ENCODE measurements around the gene ACTG1. TPM values are rescaled to one million over a fixed set of nuclear protein-coding genes. Genes with fewer than 3 reads are reported as not detected.

The ACTG1 gene
- total and polyA plus RNA-seq, 2 of the 4 experiments (the other 2 are of a cell fraction), result 10,907 to 15,732 TPM

GRCh38 chr17:81468770-81469121 is 43.9 kb downstream of the ACTG1 start:
- POLR2A ChIA-PET (ENCODE audit: unreplicated experiment), result no interaction called here
- H4K5ac ChIP-seq (ENCODE audit: low read depth, low read length), result no peak overlapping the region
- H3K4ac ChIP-seq (ENCODE audit: low read depth, low read length), result no peak overlapping the region
- no peak overlapping the region for H2BK5ac ChIP-seq (ENCODE audit: low read depth, low read length, poor library complexity, severe bottlenecking)
- no peak overlapping the region for H4K91ac ChIP-seq (ENCODE audit: insufficient read depth, low read depth, low read length)
- no peak overlapping the region for H2AK5ac ChIP-seq (ENCODE audit: low read depth, low read length)
- no peak overlapping the region for H2BK20ac ChIP-seq (ENCODE audit: low read depth, low read length)
- H3K36me3 ChIP-seq (ENCODE audit: control insufficient read depth, insufficient read depth, low read length), result peaks cover 2% of the 10 kb centered on the region; the same call in 1 of the 2 replicates
- no peak overlapping the region for H3K56ac ChIP-seq (ENCODE audit: extremely low read depth, insufficient read depth, low read length)
- ATAC-seq (ENCODE audit: low read depth) (no peak), DNase-seq (no peak)
- H3K4me1 ChIP-seq (ENCODE audit: control insufficient read depth, insufficient read depth, low read length), result no peaks in the 10 kb centered on the region
- no peak overlapping the region for H3K9ac ChIP-seq (ENCODE audit: low read depth, low read length)
- no peak overlapping the region for H3K27ac ChIP-seq (ENCODE audit: insufficient read depth, low read length)
- no peaks in the 10 kb centered on the region for H3K9me3 ChIP-seq (ENCODE audit: control insufficient read depth, insufficient read depth, low read length)
- CTCF ChIA-PET, result no interaction called here
- H4K20me1 ChIP-seq (ENCODE audit: insufficient read depth, low read length), result no peaks in the 10 kb centered on the region; the same call in 1 of the 2 replicates
- no peak overlapping the region for H4K8ac ChIP-seq (ENCODE audit: low read depth in 2 of 2, low read length in 2 of 2)
- H3K4me2 ChIP-seq (ENCODE audit: low read depth, low read length), result no peak overlapping the region
- H3K9me1 ChIP-seq (ENCODE audit: insufficient read depth, low read length), result no peaks in the 10 kb centered on the region
- no peaks in the 10 kb centered on the region for H3K27me3 ChIP-seq (ENCODE audit: control insufficient read depth, insufficient read depth, low read length)
- H2BK120ac ChIP-seq (ENCODE audit: low read depth, low read length), result no peak overlapping the region
- no peak overlapping the region for H3K23ac ChIP-seq (ENCODE audit: low read depth, low read length)
- H3K18ac ChIP-seq (ENCODE audit: low read depth, low read length), result no peak overlapping the region
- no peak overlapping the region for H3K4me3 ChIP-seq (ENCODE audit: insufficient read depth, low read depth, low read length)
- in situ Hi-C loops (cut with MboI; ENCODE audit: low sequenced_read_pairs) (no loop called here), intact Hi-C loops (cut with micrococcal nuclease) (no loop called here), dilution Hi-C loops (cut with HindIII; ENCODE audit: low sequenced_read_pairs, unreplicated experiment) (no loop called here)
- TF ChIP-seq NFE2L2 (IDR thresholded peaks at IDR 0.05; ENCODE audit: low read depth, low read length), result no peak
- no peak for TF ChIP-seq FOS (IDR thresholded peaks at IDR 0.05; ENCODE audit: low read depth, low read length)
- TF ChIP-seq, protein P1, sequence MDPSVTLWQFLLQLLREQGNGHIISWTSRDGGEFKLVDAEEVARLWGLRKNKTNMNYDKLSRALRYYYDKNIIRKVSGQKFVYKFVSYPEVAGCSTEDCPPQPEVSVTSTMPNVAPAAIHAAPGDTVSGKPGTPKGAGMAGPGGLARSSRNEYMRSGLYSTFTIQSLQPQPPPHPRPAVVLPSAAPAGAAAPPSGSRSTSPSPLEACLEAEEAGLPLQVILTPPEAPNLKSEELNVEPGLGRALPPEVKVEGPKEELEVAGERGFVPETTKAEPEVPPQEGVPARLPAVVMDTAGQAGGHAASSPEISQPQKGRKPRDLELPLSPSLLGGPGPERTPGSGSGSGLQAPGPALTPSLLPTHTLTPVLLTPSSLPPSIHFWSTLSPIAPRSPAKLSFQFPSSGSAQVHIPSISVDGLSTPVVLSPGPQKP (IDR thresholded peaks at IDR 0.05; ENCODE audit: borderline replicate concordance, low read depth, low read length), result no peak
- no peak for TF ChIP-seq CHD1 (IDR thresholded peaks at IDR 0.05; ENCODE audit: low read depth, low read length)
- no peak for TF ChIP-seq MXI1 (IDR thresholded peaks at IDR 0.05; ENCODE audit: borderline replicate concordance, low read depth, low read length)
- no peak for TF ChIP-seq SMC3 (IDR thresholded peaks at IDR 0.05; ENCODE audit: low read depth, low read length)
- no peak for TF ChIP-seq POLR2A (IDR thresholded peaks at IDR 0.05; ENCODE audit: low read depth, low read length)
- no peak for TF ChIP-seq MAFK (IDR thresholded peaks at IDR 0.05; ENCODE audit: low read depth, low read length)
- no peak for TF ChIP-seq BHLHE40 (IDR thresholded peaks at IDR 0.05; ENCODE audit: low read depth, low read length)
- H3K14ac ChIP-seq (replicated peaks; ENCODE audit: low read depth, low read length), result no peak overlapping the region
- BruUV-seq (replicated peaks), result no TSS peak
- no peaks in the 10 kb centered on the region for H3K79me1 ChIP-seq (ENCODE audit: low read depth in 1 of 2, low read length in 2 of 2)
- H2AFZ ChIP-seq (replicated peaks; ENCODE audit: low read length, poor library complexity), result no peak overlapping the region
- no peak overlapping the region for H2BK15ac ChIP-seq (ENCODE audit: low read depth, low read length)
- 48% methylated on average over 5 of the region's 18 CpGs; no CpG with 5 or more reads in 1 of the 2 experiments for WGBS, 2 experiments (ENCODE audit: extremely low coverage in 2 of 2, insufficient read length in 1 of 2)
- no peak overlapping the region for H2AK9ac ChIP-seq (replicated peaks; ENCODE audit: low read depth, low read length, poor library complexity)
